WTC11 (cell line): Measurements from ENCODE around the gene ALDOB. TPM values are rescaled to one million over a fixed set of nuclear protein-coding genes. Genes with fewer than 3 reads are reported as not detected.

ENCODE experiments used
- ATAC-seq: fragments of 200-7000 bp; cut with Tn5 transposase; 2 replicates; pipeline ENCODE4 v1.10.0; 2021; ENCODE audit warnings: mild to moderate bottlenecking, moderate library complexity
- CTCF ChIA-PET: fragments of 300-600 bp; sonication (Branson Sonifier 250); formaldehyde crosslinking; loops from one replicate; lab custom pipeline; 2021; ENCODE audit warnings: antibody characterized with exemption; lab: Charles Lee
- POLR2A ChIA-PET: fragments of 350-600 bp; sonication (Branson Sonifier 250); formaldehyde crosslinking; loops from one replicate; lab custom pipeline; 2021; ENCODE audit warnings: antibody characterized with exemption; lab: Charles Lee
- DNase-seq: peaks from one replicate; pipeline ENCODE4 v3.0.0; 2021; ENCODE audit warnings: low spot score
- H3K27ac Mint-ChIP-seq: 2 replicates; pipeline ENCODE4 v1.8.0; 2021; ENCODE audit warnings: mixed read lengths
- H3K27me3 Mint-ChIP-seq: 2 replicates; pipeline ENCODE4 v1.8.0; 2021; ENCODE audit warnings: low read depth, mild to moderate bottlenecking, moderate library complexity, mixed read lengths
- H3K36me3 Mint-ChIP-seq: 2 replicates; pipeline ENCODE4 v1.8.0; 2021; ENCODE audit warnings: mixed read lengths
- H3K4me1 Mint-ChIP-seq: 2 replicates; pipeline ENCODE4 v1.8.0; 2022; ENCODE audit warnings: mixed read lengths
- H3K4me3 Mint-ChIP-seq: 2 replicates; pipeline ENCODE4 v1.8.0; 2021; ENCODE audit warnings: mild to moderate bottlenecking, moderate library complexity, mixed read lengths
- H3K9me3 Mint-ChIP-seq: 2 replicates; pipeline ENCODE4 v1.8.0; 2021; ENCODE audit warnings: mixed read lengths
- AR ChIP-seq: fragments of 250-450 bp; sonication (Bioruptor Pico); IDR thresholded peaks from 2 replicates; pipeline ENCODE4 v1.9.0; 2021; ENCODE audit warnings: mild to moderate bottlenecking
- ATF1 ChIP-seq: sonication (generic); formaldehyde crosslinking; IDR thresholded peaks from 2 replicates; pipeline ENCODE4 v1.8.1; 2023; ENCODE audit warnings: mild to moderate bottlenecking, moderate library complexity, missing genetic modification reagents
- ATF3 ChIP-seq: sonication (generic); formaldehyde crosslinking; conservative IDR thresholded peaks from 2 replicates; pipeline ENCODE4 v1.8.1; 2022; ENCODE audit warnings: mild to moderate bottlenecking, missing genetic modification reagents
- FOXK1 ChIP-seq: sonication (generic); formaldehyde crosslinking; IDR thresholded peaks from 2 replicates; pipeline ENCODE4 v1.8.0; 2022; ENCODE audit warnings: mild to moderate bottlenecking, moderate library complexity, missing genetic modification reagents
- FOXP4 ChIP-seq: sonication (generic); formaldehyde crosslinking; IDR thresholded peaks from 2 replicates; pipeline ENCODE4 v1.8.0; 2022; ENCODE audit warnings: mild to moderate bottlenecking, missing genetic modification reagents
- GABPB1 ChIP-seq: sonication (generic); formaldehyde crosslinking; IDR thresholded peaks from 2 replicates; pipeline ENCODE4 v1.8.1; 2023; ENCODE audit warnings: mild to moderate bottlenecking, missing genetic modification reagents
- HMGXB4 ChIP-seq: sonication (generic); formaldehyde crosslinking; IDR thresholded peaks from 2 replicates; pipeline ENCODE4 v1.8.1; 2023; ENCODE audit warnings: mild to moderate bottlenecking, moderate library complexity, missing genetic modification reagents
- JUN ChIP-seq: sonication (generic); formaldehyde crosslinking; IDR thresholded peaks from 2 replicates; pipeline ENCODE4 v1.8.0; 2023; ENCODE audit warnings: mild to moderate bottlenecking, missing genetic modification reagents
- RELA ChIP-seq: sonication (generic); formaldehyde crosslinking; IDR thresholded peaks from 2 replicates; pipeline ENCODE4 v1.8.1; 2022; ENCODE audit warnings: missing genetic modification reagents, mild to moderate bottlenecking, borderline replicate concordance
- SOX15 ChIP-seq: fragments of 250-450 bp; sonication (Bioruptor Pico); IDR thresholded peaks from 2 replicates; pipeline ENCODE4 v1.9.0; 2021; ENCODE audit warnings: mild to moderate bottlenecking
- ZBTB43 ChIP-seq: sonication (generic); formaldehyde crosslinking; IDR thresholded peaks from 2 replicates; pipeline ENCODE4 v1.8.1; 2023; ENCODE audit warnings: mild to moderate bottlenecking, missing genetic modification reagents
- ZMAT4 ChIP-seq: fragments of 250-450 bp; sonication (Bioruptor Pico); IDR thresholded peaks from 2 replicates; pipeline ENCODE4 v1.9.0; 2021; ENCODE audit warnings: mild to moderate bottlenecking
- ZNF121 ChIP-seq: sonication (generic); formaldehyde crosslinking; IDR thresholded peaks from 2 replicates; pipeline ENCODE4 v1.8.0; 2023; ENCODE audit warnings: missing genetic modification reagents
- ZNF219 ChIP-seq: sonication (generic); formaldehyde crosslinking; IDR thresholded peaks from 2 replicates; pipeline ENCODE4 v1.8.0; 2023; ENCODE audit warnings: missing genetic modification reagents, mild to moderate bottlenecking, borderline replicate concordance
- ZNF512 ChIP-seq: sonication (generic); formaldehyde crosslinking; IDR thresholded peaks from 2 replicates; pipeline ENCODE4 v1.8.1; 2022; ENCODE audit warnings: missing genetic modification reagents, borderline replicate concordance
- total RNA-seq: library from RNA; stranded (reverse); gene quantifications from 3 replicates; pipeline ENCODE4 v1.2.3, GENCODE V29; 2021

The ALDOB gene
- total RNA-seq, 1 experiment from 2014 or later = 0.94 TPM

GRCh38 chr9:101477214-101477613 is 41.6 kb upstream of the ALDOB start:
- Mint-ChIP-seq H3K27ac (no peak overlapping the region), H3K4me3 (no peak overlapping the region), H3K4me1 (peaks cover 28% of the 10 kb centered on the region), H3K36me3 (peaks cover 28% of the 10 kb centered on the region), H3K9me3 (no peaks in the 10 kb centered on the region), H3K27me3 (no peaks in the 10 kb centered on the region)
- POLR2A ChIA-PET = no interaction called here
- ATAC-seq (no peak), DNase-seq (no peak)
- TF ChIP-seq ZBTB43 (CRISPR knock-in tag) = no peak
- no peak for TF ChIP-seq AR (CRISPR knock-in tag)
- no peak for TF ChIP-seq ZNF121 (CRISPR knock-in tag)
- TF ChIP-seq JUN = no peak
- TF ChIP-seq SOX15 (CRISPR knock-in tag) = no peak
- TF ChIP-seq FOXK1 (CRISPR knock-in tag) = no peak
- no peak for TF ChIP-seq ATF3 (CRISPR knock-in tag)
- TF ChIP-seq ATF1 (CRISPR knock-in tag) = no peak
- no peak for TF ChIP-seq ZMAT4 (CRISPR knock-in tag)
- TF ChIP-seq HMGXB4 (CRISPR knock-in tag) = no peak
- no peak for TF ChIP-seq RELA
- CTCF ChIA-PET = interaction anchor here (1.2 to 2.4 kb wide), 5 partner anchors 9 to 57 kb away, joined by 3 to 8 read pairs (median 7); partner anchors contain the start of gene RNF20

- ChIA-PET POLR2A (no interaction called here), CTCF (interaction anchor here (1.4 to 2.4 kb wide), 3 partner anchors 9 to 53 kb away, joined by 3 to 7 read pairs (median 6); no protein-coding TSS in a partner anchor)
- H3K27me3 Mint-ChIP-seq = no peaks in the 10 kb centered on the region
- DNase-seq (no peak), ATAC-seq (no peak)
- no peaks in the 10 kb centered on the region for H3K9me3 Mint-ChIP-seq
- peaks cover 28% of the 10 kb centered on the region for H3K36me3 Mint-ChIP-seq
- no peak overlapping the region for H3K4me3 Mint-ChIP-seq
- H3K27ac Mint-ChIP-seq = no peak overlapping the region
- peaks cover 28% of the 10 kb centered on the region for H3K4me1 Mint-ChIP-seq
- TF ChIP-seq ZNF512 (no peak), ZNF219 (CRISPR knock-in tag) (no peak), FOXP4 (CRISPR knock-in tag) (no peak), GABPB1 (no peak)
Measured at GRCh38 chr9:101476576-101477208, 41.1 kb upstream of the ALDOB start.
